ENCODE results near the gene DDC.

DDC gene

GRCh38 chr7:50564640-50565558 lies at the start of gene DDC:
DDC (minus strand) TSS chr7:50565405; CDS start chr7:50544085, 21,320 bp downstream.
- DNase-seq = no peak

DNA sequence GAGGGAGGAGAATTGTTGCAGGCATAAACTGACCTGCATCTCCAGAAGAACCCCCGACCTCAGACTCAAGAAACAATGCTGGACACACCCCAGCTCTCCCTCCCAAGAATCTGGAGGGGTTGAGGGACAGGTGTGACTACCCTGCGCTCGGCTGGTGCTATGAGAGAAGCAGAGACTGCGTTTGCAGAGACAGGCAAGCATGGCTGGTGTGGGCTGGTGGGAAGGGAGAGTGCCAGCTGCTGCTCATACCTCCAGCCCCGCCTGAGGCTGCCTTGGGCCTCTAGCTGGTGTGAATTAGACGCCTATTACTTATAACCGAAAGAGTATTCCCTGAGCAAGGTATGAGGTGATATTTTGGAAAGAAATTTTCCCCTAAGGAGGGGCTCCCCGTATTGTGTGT lies 48.3 kb upstream of the DDC start:
- DNase-seq = no peak

DNA sequence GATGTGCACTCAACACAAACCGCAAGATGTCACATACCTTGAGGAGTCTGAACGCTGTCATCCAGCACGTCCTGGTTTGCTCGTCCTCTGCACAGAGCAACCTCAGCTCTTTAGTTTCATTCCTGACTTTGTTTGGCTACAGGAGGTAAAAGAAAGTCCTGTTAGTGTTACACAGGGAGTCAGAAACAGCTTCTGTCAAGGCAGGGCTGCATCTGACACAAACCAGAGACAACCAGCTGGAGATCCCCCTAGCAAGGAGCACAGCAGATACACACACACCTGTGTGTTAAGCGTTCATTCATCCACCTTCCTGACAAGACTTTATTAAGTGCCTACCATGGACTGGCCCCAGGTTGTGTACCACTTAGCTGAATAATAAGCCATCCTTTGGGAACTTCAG lies 47.5 kb upstream of the DDC start:
- DNase-seq = no peak

GRCh38 chr7:50610521-50611277 lies 45.5 kb upstream of the DDC start:
- no peak for DNase-seq

- DNase-seq = no peak
These were observed 43.1 kb upstream of the DDC start for GRCh38 chr7:50608196-50608906.

DNA sequence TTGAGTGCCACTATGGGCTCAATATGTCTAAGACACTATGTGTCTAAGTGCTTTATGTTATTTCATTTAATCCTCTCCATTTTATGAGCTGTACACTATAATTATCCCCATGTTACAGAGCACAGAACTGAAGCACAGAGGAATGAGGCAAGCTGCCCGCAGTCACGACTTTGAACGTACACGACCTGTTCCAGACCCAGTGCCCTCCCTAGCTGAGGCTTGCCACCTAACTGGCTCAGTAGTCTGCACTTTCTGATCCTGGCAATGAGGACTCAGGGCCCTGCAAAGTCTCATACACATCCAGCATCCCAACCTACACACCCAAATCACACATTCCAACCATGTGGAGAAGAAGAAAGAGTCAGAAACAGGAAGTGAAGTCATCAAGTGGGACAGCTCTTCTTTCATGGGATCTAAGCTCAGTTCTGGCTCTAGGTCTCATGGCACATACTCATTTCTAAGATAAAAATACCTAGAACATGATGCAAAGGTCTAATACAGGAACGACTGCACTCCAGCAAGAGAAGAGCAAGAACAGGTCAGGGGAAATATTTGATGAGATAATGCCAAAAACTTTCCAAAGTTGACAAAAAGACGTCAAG lies 42.4 kb upstream of the DDC start:
- DNase-seq = no peak

GRCh38 chr7:50605059-50605458 lies 39.9 kb upstream of the DDC start:
- DNase-seq = no peak

DNA sequence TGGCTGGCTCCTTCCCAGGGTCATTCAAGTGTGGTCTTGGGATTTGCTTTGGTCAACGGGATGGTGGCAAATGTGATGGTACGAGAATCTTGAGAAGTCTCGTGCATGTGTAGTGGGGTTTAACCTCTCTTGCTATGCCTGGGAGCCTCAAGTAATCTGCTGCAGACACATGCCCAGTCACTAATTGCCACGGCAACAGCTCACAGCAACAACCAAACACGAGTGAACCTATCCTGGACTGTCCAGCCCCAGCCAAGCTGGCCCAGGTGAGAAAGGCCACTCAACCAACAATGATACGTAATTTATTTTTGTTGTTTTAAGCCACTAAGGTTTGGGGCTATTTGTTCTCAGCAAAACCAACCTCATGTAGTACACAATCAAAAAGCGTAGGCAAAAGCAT lies 38.1 kb upstream of the DDC start:
- DNase-seq = no peak

DNA sequence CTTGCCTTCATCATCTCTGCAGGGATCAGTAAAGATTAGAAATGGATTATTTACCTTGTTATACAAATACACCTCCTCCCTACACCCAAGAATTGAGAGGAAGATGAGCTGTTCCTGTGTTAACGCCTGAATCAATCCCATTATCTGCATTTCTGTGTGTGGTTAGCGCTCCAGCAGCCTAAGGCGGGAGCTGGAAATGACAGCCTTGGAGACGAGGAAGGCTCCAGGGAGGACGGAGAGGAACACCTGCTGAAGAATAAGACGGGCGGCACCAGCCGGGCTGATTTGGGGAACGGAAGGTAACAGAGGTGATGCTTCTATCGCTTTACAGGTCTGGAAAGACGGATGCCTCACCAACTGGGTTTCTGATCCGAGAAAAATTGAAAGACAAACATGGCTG lies 34.2 kb upstream of the DDC start:
- no peak for DNase-seq

- no peak for DNase-seq
These were observed 33.5 kb upstream of the DDC start for GRCh38 chr7:50598460-50599343.

- DNase-seq = no peak
These were observed 31.3 kb upstream of the DDC start for GRCh38 chr7:50596484-50596883.

GRCh38 chr7:50595491-50596102 lies 30.4 kb upstream of the DDC start:
- peak; percentile 55 for DNase-seq

DNA sequence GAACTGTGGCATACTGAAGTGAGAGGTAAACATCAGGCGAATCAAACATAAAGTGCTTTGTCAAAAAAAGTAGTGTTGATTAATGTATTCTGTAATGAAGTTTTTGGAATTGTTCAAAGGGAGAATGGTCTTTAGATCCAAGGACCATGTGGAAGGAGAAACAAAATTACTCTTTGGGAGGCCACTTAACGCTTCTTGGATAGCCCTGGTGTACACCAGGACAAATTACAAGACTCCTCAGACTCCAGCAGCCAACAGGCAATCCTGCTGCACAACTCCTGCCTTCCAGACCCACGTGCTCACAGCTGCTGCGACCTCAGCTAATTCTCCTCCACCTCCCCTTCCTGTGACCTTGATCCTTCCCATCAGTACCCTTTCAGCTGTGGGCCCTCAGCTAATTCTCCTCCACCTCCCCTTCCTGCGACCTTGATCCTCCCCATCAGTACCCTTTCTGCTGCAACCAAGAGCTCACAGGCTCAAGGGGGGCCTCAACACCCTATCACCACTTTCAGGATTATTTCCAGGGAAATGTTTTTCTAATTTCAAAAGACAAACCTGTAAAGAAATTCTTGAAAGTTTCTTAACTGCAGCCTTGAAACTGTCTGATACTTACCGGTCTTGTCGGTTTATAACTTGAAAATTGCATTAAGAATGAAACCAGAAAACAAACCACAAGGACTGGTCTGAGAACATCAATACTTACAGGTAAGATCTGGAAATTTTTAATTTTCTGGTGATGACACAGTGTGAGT lies 29.7 kb upstream of the DDC start:
- DNase-seq = no peak

GRCh38 chr7:50594136-50594535 lies 28.9 kb upstream of the DDC start:
- DNase-seq = no peak

DNA sequence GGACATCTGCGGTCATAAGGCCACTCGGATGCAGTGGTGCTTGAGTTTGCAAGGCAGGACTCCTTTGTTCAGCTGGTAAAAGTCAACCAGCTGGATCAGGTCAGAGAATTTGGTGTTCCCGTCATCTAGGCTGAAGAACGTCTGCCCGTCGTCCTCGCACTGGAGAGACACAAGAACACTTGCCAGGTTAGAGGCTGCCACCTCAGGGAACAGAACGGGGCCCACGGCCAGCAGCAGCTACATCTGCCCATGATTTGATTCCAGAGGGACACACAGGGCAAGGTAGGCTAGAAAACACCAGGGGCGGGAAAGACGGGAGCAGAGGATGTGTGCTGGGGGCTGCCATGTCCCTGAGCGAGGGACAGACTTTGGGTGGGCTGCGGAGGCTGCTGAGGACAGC lies 27.7 kb upstream of the DDC start:
- DNase-seq = no peak

- DNase-seq = no peak
These were observed 26.6 kb upstream of the DDC start for GRCh38 chr7:50591480-50592438.

DNA sequence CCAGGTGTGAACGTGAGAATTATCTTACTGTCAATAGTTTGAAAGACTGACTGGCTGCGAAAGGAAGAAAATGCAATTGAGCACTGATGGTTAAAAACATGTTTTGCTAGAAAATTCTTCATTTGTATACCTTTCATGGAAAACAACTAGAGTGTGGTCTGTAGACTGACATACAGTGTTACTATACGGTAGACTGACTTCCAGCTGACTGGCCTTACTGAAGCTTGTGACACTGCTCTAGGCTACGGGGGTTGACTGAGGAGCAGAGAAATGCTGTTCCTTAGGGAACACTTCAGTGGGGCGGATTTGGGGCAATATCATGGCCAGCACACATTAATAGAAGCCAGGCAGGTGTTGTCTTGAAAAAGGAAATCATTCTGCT lies 25.9 kb upstream of the DDC start:
- no peak for DNase-seq

GRCh38 chr7:50590535-50590934 lies 25.3 kb upstream of the DDC start:
- DNase-seq = no peak

DNA sequence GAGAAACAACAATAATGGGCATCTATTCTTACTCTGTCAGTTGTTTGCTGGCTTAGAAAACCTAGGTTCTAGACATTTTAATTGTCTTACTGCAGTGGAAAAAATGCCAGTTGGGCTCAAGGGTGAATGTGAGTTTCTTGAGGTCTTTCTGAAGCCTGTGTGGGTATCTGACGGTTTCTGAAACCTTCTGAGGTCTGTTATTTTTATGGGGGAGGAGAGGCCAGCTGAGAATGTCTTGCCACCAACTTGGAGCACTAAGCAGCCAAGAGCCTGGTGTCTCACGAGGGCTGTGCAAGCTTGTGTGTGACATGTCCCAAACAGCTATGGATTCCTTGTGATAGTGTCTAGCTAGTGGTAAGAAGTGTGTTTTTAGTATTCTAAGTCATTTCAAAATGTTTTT lies 24.2 kb upstream of the DDC start:
- no peak for DNase-seq

GRCh38 chr7:50588937-50589336 lies 23.7 kb upstream of the DDC start:
- DNase-seq = no peak
